Heart left ventricle (tissue), 16 donors: ENCODE measurements around the gene KRT17. TPM values are rescaled to one million over a fixed set of nuclear protein-coding genes. Genes with fewer than 3 reads are reported as not detected.
"Not testable (repeated sequence)": the region's sequence is repeated elsewhere in the genome, so short reads cannot be mapped to it uniquely, and the experiment has no call there.

Experiments
- ATAC-seq, 4 donors: fragments of 200-7000 bp; cut with Tn5 transposase; one replicate each; pipeline ENCODE4 v1.9.1; 2020 to 2022; ENCODE audit warnings: moderate library complexity in 4 of 4, mild to moderate bottlenecking in 3 of 4, moderate number of reproducible peaks in 1 of 4
- DNase-seq, 5 donors: peaks; one replicate each; pipeline ENCODE4 v3.0.0-alpha.2; 2020
- H3K27ac ChIP-seq, 12 donors: fragments of 200-600 bp; sonication (generic) in 4 of 12; one replicate each; pipeline versions ENCODE4 v1.5.0 to v1.8.0; 2016 to 2022; ENCODE audit warnings: mild to moderate bottlenecking in 2 of 12
- H3K27me3 ChIP-seq, 9 donors: fragments of 200-600 bp; sonication (generic) in 2 of 9; one replicate each; pipeline versions ENCODE4 v1.5.1 to v1.8.0; 2016 to 2022; ENCODE audit warnings: mild to moderate bottlenecking in 3 of 9
- H3K36me3 ChIP-seq, 9 donors: fragments of 200-600 bp; sonication (generic) in 2 of 9; one replicate each; pipeline versions ENCODE4 v1.5.0 to v1.8.0; 2018 to 2022; ENCODE audit warnings: mild to moderate bottlenecking in 2 of 9
- H3K4me1 ChIP-seq, 12 donors: fragments of 200-600 bp; sonication (generic) in 4 of 12; one replicate each; pipeline versions ENCODE4 v1.5.0 to v1.8.0; 2016 to 2022; ENCODE audit warnings: mild to moderate bottlenecking in 3 of 12
- H3K4me3 ChIP-seq, 12 donors: fragments of 200-600 bp; sonication (generic) in 4 of 12; one replicate each; pipeline versions ENCODE4 v1.5.0 to v1.8.0; 2017 to 2022; ENCODE audit warnings: mild to moderate bottlenecking in 9 of 12, moderate library complexity in 4 of 12
- H3K9me3 ChIP-seq, 12 donors: fragments of 200-600 bp; sonication (generic) in 4 of 12; one replicate each; pipeline versions ENCODE4 v1.5.0 to v1.8.0; 2016 to 2022; ENCODE audit warnings: mild to moderate bottlenecking in 1 of 12
- POLR2A ChIP-seq, 2 donors: fragments of 450-650 bp; IDR thresholded peaks; one replicate each; pipeline ENCODE4 v1.6.1; 2017; ENCODE audit warnings: antibody characterized with exemption in 2 of 2, mild to moderate bottlenecking in 2 of 2, moderate library complexity in 2 of 2
- WGBS, 4 donors: extraction: QIAGEN DNeasy Blood & Tissue Kit in 2 of 4; methylation state at CpG; one replicate each; pipeline versions ENCODE4 v1.1.5 to v1.1.7; 2013 to 2018; 5-methylcytosine and 5-hydroxymethylcytosine counted together
- intact Hi-C, 10 donors: fragments of 100-400 bp; cut with DNase I; formaldehyde crosslinking; loops; one replicate each; pipeline versions ENCODE4 v1.11.1 to v1.14.2; 2022
- polyA plus RNA-seq, 2 donors: library from polyadenylated mRNA; stranded (reverse); fragments of 200-250 nt; gene quantifications; one replicate each; pipeline ENCODE4 v1.2.3, GENCODE V29; 2013
- total RNA-seq, 9 donors: library from RNA; depleted of rRNA in 2 of 9; stranded (reverse); fragments of >200 nt in 2 of 9; fragmentation: NEBNext Ultra II Directional in 3 of 9; extraction: Animal tissue kit (Norgen Biotek cat#: 25700) in 3 of 9; gene quantifications; one replicate each; pipeline versions ENCODE4 v1.1.0 to v1.2.4, GENCODE V29; 2016 to 2023
- TF ChIP-seq, protein P1 (sequence below), 12 donors: fragments of 200-600 bp; sonication (generic) in 4 of 12; IDR thresholded peaks; one replicate each; pipeline versions ENCODE4 v1.5.0 to v1.8.0; 2018 to 2022; ENCODE audit warnings: antibody characterized with exemption in 12 of 12, mild to moderate bottlenecking in 5 of 12
- donor health status: ischemic (EF 13 %, LVEDD 7.1; RV severe dilation, severe dysfunction).
- donor health status: healthy with polysubstance abuse.
- donor health status: DM: no; HTN: yes; CAD: no.
- donor health status: DM: no; HTN: no; CAD: no.
- donor health status: ischemic (EF 25% LVEDD 6.9; RV normal size, moderate dysfunction).
- donor health status: ischemic (EF 25% LVEDD 5.7; RV mildly dilated, moderate dysfunction).
- donor health status: healthy.
- donor health status: DM: yes; HTN: yes; CAD: no.
- donor health status: ischemic (EF 35%, LVEDD 5.7; RV mildly dilated, moderate dysfunction).
- donor health status: nonischemic (EF 11% LVEDD 7.7; RV severe dilation, severe dysfunction).
- donor health status: DM: yes; HTN: yes; CAD: no.
- donor health status: PGD.
- donor health status: ischemic (EF 29% LVEDD 5.4; RV normal size, mild dysfunction).
- donor health status: nonischemic (EF 23%, LVEDD 6.1; RV moderate dilation, normal function).

The KRT17 gene
- total and polyA plus RNA-seq, 11 donors, result 0.60 TPM; not detected in 10

DNA sequence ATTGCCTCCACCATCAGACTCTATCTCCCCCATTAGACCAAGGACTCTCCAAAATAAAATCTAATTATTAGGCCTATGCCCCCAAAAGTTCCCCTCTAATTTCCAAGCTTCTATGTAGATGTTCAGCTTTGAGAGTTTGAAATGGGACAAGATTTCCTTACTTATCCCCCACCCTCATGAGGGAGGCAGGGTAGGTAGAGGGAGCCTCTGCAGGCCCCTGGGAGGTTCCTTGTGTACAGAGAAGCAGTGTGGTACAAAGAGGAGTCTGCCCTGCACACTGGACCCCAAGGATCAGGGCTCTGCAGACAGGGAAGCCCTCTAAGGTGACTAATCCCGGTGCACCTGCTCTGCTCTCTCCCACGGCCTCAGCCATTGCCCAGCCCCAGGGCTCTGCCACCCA lies 2.5 kb downstream of the KRT17 start:
- H3K9me3 ChIP-seq, result no peaks in the 10 kb centered on the region

DNA sequence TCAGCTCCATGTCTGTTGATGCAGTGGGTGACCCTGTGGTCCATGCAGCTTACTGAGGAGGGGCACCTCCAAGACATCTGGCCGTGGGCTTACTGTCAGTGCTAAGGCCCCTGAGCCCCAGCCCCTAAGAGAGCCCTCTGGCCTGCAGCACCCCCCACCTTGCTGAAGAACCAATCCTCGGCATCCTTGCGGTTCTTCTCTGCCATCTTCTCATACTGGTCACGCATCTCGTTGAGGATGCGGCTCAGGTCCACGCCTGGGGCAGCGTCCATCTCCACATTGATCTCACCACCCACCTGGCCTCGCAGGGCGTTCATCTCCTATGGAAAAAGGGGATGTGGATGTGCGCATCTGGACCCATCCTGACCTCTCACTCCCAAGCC lies 2.9 kb downstream of the KRT17 start:
- ATAC-seq, H3K4me1 ChIP-seq, H3K4me3 ChIP-seq, intact Hi-C loops, H3K36me3 ChIP-seq, H3K9me3 ChIP-seq, H3K27ac ChIP-seq: not testable (repeated sequence)
- 94 to 99% (median 95%) methylated on average over 11 of the region's 11 CpGs for WGBS, 4 donors
- peak in 1 of 5 donors; percentile 34 for DNase-seq
- peaks cover 0 to 12% (median under 1%) of the 10 kb centered on the region in 9 donors for H3K27me3 ChIP-seq

More for the DNA sequence above, 2.5 kb downstream of the KRT17 start:
- no peaks in the 10 kb centered on the region for H3K36me3 ChIP-seq
- peaks cover 0 to 5% (median 0%) of the 10 kb centered on the region in 12 donors for H3K4me1 ChIP-seq
- H3K27me3 ChIP-seq, result peaks cover 0 to 11% (median 0%) of the 10 kb centered on the region in 9 donors
- TF ChIP-seq POLR2A (IDR thresholded peaks at IDR 0.05), result no peak
- TF ChIP-seq, protein P1, sequence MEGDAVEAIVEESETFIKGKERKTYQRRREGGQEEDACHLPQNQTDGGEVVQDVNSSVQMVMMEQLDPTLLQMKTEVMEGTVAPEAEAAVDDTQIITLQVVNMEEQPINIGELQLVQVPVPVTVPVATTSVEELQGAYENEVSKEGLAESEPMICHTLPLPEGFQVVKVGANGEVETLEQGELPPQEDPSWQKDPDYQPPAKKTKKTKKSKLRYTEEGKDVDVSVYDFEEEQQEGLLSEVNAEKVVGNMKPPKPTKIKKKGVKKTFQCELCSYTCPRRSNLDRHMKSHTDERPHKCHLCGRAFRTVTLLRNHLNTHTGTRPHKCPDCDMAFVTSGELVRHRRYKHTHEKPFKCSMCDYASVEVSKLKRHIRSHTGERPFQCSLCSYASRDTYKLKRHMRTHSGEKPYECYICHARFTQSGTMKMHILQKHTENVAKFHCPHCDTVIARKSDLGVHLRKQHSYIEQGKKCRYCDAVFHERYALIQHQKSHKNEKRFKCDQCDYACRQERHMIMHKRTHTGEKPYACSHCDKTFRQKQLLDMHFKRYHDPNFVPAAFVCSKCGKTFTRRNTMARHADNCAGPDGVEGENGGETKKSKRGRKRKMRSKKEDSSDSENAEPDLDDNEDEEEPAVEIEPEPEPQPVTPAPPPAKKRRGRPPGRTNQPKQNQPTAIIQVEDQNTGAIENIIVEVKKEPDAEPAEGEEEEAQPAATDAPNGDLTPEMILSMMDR (IDR thresholded peaks at IDR 0.05), result no peak
- DNase-seq (no peak), ATAC-seq (no peak)
- H3K4me3 ChIP-seq, result no peak overlapping the region
- 88 to 93% (median 92%) methylated on average over 2 of the region's 2 CpGs for WGBS, 4 donors
- intact Hi-C loops, result no loop called here
- no peak overlapping the region for H3K27ac ChIP-seq

GRCh38 chr17:41620583-41621434 lies 3.6 kb downstream of the KRT17 start:
- Histone ChIP-seq H3K27me3 (peaks cover 0 to 16% (median 5%) of the 10 kb centered on the region in 9 donors), H3K27ac (no peak overlapping the region), H3K36me3 (no peaks in the 10 kb centered on the region), H3K4me1 (peaks cover 0 to 5% (median 0%) of the 10 kb centered on the region in 12 donors), H3K4me3 (no peak overlapping the region), H3K9me3 (no peaks in the 10 kb centered on the region)
- DNase-seq, result peak in 1 of 5 donors; percentile 52
- ATAC-seq, result no peak
- 71 to 78% (median 75%) methylated on average over 20 to 21 of the region's 21 CpGs for WGBS, 4 donors
- TF ChIP-seq, protein P1 (IDR thresholded peaks at IDR 0.05), result no peak
- no peak for TF ChIP-seq POLR2A (IDR thresholded peaks at IDR 0.05)
- intact Hi-C loops, result no loop called here

DNA sequence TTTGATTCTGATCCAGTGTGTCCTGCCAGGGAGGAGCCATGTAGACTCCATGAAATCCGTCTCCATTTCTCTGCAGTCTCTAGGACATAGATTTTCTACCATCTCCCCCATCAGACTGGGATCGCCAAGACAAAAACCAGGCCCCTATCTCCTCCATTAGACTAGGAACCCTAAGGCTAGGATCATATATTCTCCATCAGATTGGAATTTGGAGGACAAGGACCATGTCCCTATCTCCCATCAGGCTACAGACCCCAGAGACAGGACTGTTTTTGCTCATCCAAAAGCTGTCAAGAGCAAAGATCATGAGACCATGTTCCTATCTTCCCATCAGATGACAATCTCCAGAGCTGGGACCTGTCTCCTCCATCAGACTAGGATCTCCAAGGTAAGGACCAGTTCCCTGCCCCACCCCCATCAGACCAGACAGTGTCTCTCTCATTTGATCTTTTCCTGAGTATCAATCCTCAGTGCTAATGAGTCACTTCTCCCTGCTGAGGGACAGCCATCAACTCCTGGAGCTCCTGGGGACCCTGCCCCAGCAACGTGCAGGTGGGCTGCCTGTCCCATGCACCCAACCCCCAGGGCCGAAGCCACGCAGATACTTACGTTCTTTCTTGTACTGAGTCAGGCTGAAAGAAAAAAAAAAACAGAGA lies 4.3 kb downstream of the KRT17 start:
- H3K9me3 ChIP-seq, H3K27ac ChIP-seq, H3K4me3 ChIP-seq, H3K4me1 ChIP-seq, intact Hi-C loops, H3K36me3 ChIP-seq, ATAC-seq: not testable (repeated sequence)
- peaks cover 0 to 23% (median 5%) of the 10 kb centered on the region in 9 donors for H3K27me3 ChIP-seq
- 73 to 78% (median 77%) methylated on average over 6 of the region's 6 CpGs for WGBS, 4 donors
- DNase-seq, result peak in 1 of 5 donors; percentile 37
